ENCODE results near the gene TRPV6.

- TF ChIP-seq POLR2A (IDR thresholded peaks at IDR 0.05; ENCODE audit: low read length) (no peak), GATA1 (IDR thresholded peaks at IDR 0.05; ENCODE audit: low read depth, low read length) (no peak)
Observed at GRCh38 chr7:142876991-142877910, 8.3 kb downstream of the TRPV6 start.
